Measurements from ENCODE around the gene WRAP73.

Gene WRAP73

GRCh38 chr1:3668585-3669300 lies 18.8 kb upstream of the WRAP73 start:
- DNase-seq (ENCODE audit: low read depth) = no peak

GRCh38 chr1:3668148-3668547 lies 18.2 kb upstream of the WRAP73 start:
- no peak for DNase-seq (ENCODE audit: low read depth)

GRCh38 chr1:3664700-3665375 lies 14.9 kb upstream of the WRAP73 start:
- no peak for DNase-seq (ENCODE audit: low read depth)

DNA sequence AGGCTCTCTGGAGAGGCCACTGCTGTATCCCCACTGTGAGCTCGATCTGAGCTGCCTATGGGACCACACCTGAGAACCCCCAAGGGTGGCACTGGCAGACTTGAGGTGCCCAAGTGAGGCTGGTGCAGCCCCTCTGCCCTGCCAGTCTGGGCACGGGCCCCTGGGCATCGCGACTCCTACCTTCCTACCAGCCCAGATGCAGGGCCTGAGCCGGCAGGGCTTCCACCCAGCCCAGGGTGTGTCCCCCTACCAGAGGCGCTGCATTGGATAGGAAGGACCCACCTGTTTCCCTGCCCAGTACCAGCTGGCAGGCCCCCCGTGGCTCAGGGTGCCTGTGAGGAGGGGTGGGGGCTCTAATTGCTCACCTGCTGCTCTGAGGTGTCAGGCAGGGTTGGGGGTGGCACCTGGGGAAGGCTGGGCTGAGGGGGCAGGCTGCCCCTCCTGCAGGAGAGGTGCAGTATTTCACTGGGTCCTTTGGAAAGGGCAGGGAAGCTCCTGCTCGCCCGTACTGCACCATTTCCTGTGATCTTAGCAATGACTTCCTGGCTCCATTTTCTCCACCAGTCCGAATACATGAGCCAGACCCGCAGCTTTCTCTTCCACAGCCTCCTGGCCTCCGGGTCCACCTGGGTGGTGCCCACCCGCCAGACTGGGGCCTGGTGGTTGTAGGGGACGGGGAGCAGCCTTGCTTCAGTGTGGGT lies 14.2 kb upstream of the WRAP73 start:
- DNase-seq (ENCODE audit: low read depth) = no peak

GRCh38 chr1:3662080-3662671 lies 12.3 kb upstream of the WRAP73 start:
- no peak for DNase-seq (ENCODE audit: low read depth)

GRCh38 chr1:3661631-3662030 lies 11.7 kb upstream of the WRAP73 start:
- no peak for DNase-seq (ENCODE audit: low read depth)

DNA sequence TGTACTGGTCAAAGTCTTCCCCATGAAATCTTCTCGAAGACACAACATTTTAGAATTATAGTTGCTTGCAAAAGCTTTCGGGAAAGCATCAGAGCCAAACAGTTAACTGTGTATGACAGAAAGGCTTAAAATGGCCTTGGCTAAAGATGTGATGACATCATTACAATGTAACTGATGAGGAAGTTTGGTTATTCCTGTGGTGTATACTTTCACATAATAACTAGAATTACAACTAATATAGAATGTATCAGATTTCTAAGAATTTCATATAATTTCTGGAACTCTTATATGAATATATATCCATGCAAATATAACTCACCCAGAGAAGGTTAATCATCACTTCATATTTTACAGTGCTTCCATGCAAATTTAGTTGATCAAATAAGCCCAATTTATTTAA lies 10.8 kb upstream of the WRAP73 start:
- DNase-seq (ENCODE audit: low read depth) = no peak

GRCh38 chr1:3659093-3659492 lies 9.2 kb upstream of the WRAP73 start:
- no peak for DNase-seq (ENCODE audit: low read depth)

DNA sequence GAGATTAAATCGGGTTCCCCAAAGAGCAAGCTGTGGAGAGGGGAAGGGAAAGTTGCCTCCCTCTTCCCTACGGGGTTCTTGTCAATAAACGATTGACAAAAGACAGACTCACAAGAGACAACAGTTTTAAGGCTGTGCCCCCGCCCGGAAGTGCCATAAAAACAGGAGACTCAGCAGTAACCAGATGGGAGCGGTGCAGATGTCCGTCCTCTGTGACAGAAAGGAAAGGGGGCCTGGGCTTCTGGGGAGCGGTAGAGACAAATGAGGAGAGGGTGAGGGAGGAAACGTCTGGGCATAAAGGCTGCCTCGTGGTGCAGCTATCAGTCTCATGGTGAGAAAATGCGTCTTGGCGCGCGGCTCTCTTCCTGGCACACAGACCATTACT lies 8.3 kb upstream of the WRAP73 start:
- DNase-seq (ENCODE audit: low read depth) = no peak

DNA sequence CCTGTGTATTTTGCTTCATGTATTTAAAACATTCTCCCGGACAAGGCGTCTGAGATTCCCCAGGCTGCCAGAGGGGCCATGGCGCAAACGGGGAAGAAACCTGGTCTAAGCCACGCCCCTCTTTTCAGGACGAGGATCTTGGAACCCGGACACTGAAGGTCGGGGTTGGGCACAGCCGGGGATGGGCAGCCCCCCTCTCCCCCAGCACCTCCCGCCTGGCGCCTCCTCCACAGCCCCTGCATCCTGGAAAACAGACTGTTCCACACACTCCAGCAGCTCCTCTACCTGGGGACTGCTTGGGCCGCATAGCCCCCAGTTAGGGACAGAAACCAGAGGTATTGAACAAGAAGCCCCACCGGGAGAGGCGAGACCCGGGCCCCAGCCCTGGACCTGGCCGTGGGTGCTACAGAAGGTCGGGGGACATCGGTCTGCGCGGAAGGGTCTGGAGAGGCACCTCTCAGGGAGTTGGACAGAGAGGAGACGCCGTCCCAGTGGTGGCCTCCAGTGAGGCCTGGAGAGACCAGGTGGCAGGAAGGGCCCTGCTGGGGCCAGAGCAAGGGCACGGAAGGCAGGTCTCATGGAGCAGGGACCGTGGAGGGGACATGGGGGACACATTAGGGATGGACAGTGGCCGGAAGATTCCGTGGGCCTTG lies 7.8 kb upstream of the WRAP73 start:
- no peak for DNase-seq (ENCODE audit: low read depth)

DNA sequence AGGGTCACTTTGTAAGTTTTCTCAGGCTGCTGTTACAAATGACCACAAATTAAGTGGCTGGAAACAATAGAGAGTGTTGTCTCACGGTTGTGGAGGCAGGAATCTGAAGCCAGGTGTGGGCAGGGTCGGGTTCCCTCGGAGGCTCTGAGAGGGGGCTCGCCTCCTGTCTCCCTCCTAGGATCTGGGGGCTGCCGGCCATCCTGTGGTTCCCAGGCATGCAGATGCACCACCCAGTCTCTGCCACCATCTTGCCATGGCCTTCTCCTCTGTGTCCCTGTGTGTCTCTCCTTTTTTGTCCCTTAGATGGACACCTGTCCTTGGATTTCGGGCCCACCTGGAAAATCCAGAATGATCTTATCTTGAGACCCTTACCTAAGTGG lies 7.2 kb upstream of the WRAP73 start:
- no peak for DNase-seq (ENCODE audit: low read depth)

- no peak for DNase-seq (ENCODE audit: low read depth)
Observed at GRCh38 chr1:3656450-3657095, 6.7 kb upstream of the WRAP73 start.

- DNase-seq (ENCODE audit: low read depth) = no peak
Observed at GRCh38 chr1:3654549-3655281, 4.8 kb upstream of the WRAP73 start.

GRCh38 chr1:3653286-3653618 lies 3.3 kb upstream of the WRAP73 start:
- no peak for DNase-seq (ENCODE audit: low read depth)

DNA sequence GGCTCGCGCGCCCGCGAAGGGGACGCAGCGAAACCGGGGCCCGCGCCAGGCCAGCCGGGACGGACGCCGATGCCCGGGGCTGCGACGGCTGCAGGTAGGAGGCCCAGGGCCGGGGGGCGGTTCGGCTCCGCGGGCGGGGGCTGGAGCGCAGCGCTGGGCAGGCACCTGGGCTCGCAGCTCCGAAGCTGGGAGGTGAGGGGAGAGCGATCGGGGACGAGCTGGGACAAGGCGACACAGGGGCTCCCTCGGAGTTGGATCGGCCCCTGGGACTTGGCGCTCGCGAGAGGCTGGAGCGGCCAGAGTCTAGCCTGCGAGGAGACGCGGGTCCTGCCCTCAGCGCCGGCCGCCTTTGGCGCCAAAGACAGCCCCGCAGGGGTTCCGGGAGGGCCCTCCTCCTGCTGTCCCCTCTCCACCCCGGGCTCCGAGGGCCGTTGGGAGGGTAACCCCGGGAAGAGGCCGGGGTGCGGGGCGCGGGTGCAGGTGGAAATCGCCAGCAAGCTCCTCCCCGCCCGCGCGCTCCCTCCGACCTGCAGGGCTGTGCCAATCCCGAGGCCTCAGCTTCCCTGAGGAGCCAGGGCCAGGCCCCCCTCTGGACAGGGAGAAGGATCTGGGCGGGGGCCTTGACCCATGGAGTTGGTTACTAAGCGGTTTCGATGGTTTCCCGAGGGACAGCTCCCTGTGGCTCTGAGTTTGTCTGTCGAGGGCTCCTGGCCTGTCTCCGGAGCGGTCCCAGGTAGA lies 2.8 kb upstream of the WRAP73 start:
- no peak for DNase-seq (ENCODE audit: low read depth)

GRCh38 chr1:3651930-3652547 lies 2.1 kb upstream of the WRAP73 start, which contains the start of gene TP73:
TSS of gene TP73 (plus strand) at chr1:3652516. CDS start at chr1:3682366, 29,850 bp downstream.
- no peak for DNase-seq (ENCODE audit: low read depth)

DNA sequence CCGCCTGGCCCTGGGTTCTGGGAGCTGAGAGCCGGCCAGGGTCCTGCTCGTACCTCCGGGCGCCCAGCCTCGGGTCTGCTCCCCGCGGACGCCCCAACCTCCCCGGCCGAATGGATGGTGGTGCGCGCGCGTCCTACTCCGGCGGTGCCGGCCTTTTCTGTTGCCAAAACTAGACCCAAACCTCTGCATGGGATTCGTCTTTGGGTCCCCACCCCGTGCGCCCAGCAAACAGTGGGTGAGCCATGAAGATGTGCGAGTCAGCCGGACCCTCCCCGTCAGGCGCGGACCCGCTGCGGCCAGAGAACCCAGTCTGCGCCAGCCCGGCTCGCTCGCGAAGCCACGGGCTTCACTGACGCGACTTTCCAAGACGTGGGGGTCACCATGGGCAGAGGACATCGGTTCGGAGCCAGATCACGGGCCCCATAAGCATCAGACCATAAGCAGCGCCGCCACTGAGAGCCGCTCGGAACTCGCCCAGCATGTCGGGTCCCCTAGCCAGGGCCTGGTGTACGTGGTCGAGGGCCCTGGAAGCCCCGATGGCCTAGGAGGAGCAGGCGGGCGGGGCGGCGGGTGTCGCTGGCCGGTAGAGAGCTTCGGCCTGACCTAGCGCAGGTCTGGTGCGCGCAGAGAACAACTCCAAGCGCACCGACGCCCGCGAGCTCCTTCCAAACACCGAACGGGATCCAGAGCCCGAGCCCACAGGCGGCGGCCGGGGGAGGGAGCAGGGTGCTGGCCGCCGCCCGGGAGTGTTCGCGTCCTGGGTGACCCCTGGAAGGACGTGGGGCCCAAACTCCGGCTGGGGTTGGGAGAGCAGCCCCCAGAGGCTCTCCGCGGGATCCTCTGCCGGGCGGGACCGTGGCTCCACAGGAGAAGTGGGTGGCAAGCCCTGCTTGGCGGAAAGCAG lies 1.4 kb upstream of the WRAP73 start:
- DNase-seq (ENCODE audit: low read depth) = no peak

DNA sequence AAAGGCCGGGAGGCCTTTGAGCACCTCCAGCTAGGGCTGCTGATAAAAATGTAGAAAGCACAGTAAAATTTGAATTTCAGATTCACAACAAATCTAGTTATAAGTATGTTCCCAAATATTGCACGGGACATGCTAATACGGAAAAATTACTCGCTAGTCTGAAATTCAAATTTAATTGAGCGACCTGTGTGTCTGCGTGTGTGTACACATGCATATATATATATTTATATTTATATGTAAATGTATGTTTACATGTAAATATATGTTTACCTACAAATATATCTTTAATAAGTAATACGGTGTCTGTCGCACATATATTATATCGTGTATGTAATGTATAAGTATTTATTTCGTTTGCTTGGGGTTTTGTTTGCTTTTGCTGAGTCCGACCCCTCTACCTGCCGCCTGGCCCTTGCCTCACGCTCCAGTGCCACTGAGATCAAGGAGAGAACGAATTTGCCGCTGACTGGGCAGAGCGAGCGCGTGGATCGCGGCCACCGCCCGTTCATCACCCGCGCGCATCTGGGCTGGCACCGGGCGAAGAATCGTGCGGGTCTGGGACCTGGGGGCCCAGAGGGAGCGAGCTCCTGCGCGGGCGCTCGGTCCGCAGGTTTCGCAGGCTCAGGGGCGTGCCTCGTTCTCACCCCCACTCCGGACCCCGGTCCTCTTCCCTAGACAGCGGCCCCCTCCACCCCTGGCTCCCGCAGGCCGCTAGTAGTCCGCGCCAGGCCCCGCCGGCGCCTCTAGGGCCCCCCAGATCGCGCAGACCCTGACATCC lies 534 bp upstream of the WRAP73 start:
- DNase-seq (ENCODE audit: low read depth) = no peak

All from activated T-cell treated with anti-CD3 and anti-CD28 coated beads for 1 hour (primary cell).